ENCODE results near the gene SRGAP3.

SRGAP3 gene

DNA sequence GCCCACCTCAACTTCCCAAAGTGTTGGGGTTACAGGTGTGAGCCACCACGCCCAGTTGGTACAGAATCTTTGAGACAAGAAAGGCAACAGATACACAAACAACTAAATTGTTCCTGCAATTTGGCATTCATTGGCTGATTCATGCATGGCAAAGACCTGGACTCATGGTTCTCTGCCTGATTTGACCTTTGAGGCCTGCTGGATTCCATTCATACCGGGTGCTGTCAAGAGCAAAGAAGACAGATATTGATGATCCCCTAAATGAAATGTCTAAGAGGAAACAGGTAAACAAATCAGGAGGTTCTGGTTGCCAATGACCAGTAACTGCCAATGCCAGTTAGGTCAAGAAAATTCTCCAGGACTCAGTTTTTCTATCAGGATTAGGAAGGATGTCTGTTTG, 242.2 kb downstream of the SRGAP3 start:
- no peak for DNase-seq

GRCh38 chr3:9000041-9000440, 249.4 kb downstream of the SRGAP3 start:
- no peak for DNase-seq

DNA sequence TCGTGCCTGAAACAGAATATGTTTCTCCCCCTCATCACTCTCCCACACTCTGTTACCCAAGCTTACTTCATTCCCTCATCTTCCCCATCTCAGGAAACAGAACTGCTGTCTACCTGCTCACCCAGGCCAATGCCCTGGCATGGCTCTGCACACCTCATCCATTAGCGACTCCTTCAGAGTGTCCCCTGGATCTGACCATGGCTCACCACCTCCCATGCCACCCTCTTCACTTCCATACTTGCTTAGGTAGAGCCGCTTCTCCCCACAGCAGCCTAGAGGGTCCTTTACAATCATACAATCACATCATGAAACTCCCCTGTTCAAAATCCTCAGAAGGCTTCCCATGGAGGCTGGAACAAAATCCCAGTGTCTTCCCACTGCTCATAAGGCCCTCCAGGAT, 252.3 kb downstream of the SRGAP3 start:
- no peak for DNase-seq

- DNase-seq: no peak
These were observed 252.7 kb downstream of the SRGAP3 start for GRCh38 chr3:8996681-8997121.

- DNase-seq: no peak
These were observed 253.2 kb downstream of the SRGAP3 start for GRCh38 chr3:8996216-8996615.

- DNase-seq: no peak
These were observed 255.2 kb downstream of the SRGAP3 start for GRCh38 chr3:8994226-8994625.

- DNase-seq: no peak
These were observed 256.1 kb downstream of the SRGAP3 start for GRCh38 chr3:8993331-8993730.

GRCh38 chr3:8992854-8993253, 256.6 kb downstream of the SRGAP3 start:
- no peak for DNase-seq

DNA sequence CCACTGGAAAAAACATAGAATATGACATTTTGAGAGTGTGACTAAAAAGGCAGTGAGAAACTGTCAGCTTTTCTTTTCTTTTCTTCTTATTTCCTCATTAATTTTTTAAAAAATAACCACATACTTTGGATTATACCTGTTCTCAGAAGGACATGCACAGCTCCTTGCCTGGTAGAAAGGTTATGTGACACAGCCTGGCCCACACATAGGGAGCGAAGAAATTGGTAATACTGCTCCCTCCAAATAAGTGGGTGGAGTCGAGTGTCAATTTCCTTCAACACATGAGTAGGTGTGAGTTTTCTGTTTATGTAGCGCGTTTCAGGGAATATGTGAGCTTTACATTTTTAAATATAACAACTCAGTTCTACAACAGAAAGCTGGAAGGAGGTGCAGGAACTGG, 257.2 kb downstream of the SRGAP3 start:
- no peak for DNase-seq

DNA sequence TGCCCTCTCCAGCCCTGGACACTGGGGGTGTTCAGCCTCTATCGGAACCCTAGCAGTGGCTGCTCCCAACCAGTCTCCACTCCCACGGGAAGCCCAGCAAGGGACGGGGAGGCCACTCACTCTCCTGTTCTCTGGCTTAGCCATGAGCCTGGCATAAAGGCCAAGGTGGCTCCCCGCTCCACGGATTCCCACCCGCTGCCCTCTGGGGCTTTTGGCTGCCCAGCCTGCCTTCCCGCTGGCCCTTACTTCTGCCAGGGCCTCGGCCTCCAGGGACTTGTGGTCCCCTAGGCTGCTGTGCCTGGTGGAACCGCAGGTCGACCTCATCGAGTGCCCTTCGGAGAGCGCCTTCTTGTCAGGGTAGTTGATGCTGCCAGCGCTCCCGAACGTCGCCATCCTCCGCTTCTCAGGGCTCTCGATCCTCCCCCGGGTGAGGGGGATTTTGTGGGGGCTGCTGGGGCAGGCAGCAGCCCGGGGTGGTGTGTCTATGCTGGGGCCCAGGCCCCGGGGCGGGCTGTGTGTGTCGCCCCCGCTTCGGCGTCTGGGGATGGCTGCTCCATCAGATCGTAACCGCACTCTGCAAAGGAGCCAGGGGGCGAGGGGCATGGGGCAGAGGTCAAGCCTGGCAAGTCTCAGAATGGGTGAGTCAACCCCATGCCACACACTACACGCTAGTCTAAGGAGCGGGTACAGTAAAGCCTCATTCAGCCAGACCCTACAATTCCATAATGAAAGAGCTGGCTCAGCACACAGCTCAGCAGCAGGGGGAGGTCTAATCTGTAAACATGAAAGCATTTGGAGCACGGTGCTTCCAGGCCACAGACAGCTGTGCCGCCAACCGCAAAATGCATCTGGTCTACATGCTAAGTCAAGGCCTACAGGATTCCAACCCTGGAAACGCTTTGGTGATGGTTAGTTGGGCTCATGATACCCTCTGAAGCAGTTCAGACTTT, 258.9 kb downstream of the SRGAP3 start:
- DNase-seq: no peak

- DNase-seq: no peak
These were observed 260.5 kb downstream of the SRGAP3 start for GRCh38 chr3:8988791-8989558.

DNA sequence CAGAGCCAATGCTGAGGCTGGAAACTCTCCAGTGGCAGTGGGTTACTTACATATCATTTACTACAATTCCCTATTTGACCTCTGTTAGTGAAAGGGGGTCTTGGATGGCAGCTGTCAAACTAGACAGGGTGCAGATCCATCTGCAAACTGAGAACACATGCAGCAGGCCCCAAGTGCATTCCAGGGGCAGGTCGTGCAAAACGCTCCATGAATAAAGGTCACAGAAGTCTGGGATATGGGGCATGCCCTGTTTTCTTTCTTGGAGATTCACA, 261.1 kb downstream of the SRGAP3 start:
- DNase-seq: no peak

DNA sequence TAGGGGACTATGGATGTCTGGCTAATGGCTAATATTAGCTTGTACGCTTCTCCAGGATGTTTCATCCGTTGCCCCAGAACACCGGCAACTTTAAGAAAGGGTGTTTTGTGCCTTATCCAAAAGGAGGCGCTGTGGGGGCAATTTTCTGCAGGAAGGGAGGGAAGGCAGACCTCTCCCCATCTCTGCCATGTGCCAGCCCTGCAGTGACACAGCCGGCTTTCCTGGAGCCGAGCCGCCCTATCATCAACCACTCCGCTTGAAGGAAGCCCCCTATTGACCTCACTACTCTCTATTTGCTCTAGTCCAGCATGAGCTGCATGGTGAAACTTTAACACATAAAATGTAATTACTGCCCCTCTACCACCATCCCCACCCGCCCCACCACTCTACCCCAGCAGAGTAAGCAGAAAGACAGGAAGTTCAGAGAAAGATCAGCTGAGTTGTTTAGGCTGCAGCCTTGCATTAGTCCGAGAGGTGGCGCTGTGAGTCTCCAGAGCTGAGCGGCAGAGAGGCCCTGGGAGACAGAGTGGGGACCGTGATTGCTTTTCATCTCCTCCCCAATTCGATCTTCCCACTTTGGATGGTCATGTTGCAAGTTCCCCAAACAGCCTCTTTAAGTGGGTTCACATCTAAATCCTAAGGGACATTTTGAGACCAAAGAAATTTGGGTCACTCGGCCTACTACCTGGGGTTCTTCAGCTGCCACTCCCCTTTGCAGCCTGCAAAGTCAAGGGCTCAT, 261.6 kb downstream of the SRGAP3 start:
- DNase-seq: peak; percentile 36

DNA sequence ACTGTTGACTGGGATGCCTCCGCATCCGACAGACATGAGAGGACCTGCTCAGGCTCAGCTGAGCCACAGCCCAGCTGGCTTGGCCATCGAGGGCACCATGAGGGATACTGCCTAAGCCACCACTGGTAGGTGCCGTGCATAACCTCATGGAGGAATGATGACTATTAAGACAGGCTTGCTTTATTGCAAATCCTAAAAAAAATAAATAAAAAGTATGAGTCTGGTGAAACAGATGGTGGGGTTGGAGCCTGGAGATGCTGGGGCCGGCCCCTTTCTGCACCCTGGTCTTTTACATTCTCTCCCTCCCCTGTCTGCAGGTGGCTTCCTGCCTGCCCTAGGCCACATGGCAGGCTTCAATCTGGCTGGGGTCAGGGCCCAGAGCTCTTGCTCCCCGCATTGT, 262.2 kb downstream of the SRGAP3 start:
- DNase-seq: no peak

GRCh38 chr3:8986741-8987140, 262.7 kb downstream of the SRGAP3 start:
- DNase-seq: no peak

DNA sequence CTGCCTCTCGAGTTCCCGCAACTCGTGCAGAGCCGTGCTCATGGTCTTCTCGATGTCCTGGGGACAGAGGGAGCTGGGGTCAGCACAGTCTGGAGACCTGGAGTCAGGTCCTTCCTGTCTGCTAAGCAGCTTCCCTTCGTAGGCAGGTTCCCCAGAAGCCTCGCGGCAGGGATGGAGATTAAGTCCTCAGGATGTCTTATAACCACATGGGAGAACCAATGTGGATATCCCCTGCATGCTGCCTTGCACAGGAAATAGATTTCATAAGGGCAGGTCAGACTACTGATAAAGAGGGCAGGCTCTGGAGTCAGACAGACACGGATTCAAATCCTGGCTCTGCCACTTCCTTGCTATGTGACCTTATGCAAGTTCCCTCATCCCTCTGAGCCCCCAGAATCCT, 263.6 kb downstream of the SRGAP3 start:
- no peak for DNase-seq

DNA sequence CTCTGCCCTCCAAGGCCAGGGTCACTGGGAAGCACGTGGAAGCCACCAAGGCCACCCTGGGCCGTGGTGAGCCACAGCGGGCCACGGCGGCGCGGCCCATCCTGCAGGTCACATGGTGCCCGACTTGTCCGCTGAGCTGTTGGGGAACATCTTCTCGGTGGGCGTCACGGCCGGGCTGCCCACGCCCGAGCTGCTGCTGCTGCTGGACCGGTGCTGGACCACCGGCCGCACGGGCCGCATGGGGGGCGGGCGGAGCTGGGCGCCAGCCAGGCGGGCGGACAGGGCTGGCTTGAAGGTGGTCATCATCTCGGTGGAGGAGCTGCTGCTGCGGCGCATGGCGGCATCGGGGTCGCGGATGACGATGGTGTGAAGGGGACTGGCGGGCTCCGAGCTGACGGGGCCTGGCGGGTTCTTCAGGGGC, 264.0 kb downstream of the SRGAP3 start:
- no peak for DNase-seq

- no peak for DNase-seq
These were observed 264.9 kb downstream of the SRGAP3 start for GRCh38 chr3:8984526-8984925.

DNA sequence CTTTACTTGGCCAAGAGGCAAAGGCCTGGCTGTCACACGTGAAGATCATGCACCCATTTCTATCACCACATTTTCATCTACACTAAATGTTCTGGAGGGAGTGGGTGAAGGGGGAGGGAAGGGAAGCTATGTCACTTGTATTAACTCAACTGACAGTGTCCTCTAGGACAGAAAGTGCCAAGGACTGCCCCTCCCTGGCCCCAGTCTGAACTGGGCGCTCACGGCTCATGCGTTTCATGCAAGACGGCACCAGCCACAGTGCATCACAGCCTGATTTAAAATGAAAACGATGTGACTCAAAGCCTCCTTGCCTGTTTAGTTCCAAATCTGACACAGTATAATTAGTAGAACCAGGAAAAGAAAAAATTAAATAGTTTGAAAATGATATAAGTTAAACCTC, 265.4 kb downstream of the SRGAP3 start:
- no peak for DNase-seq

DNA sequence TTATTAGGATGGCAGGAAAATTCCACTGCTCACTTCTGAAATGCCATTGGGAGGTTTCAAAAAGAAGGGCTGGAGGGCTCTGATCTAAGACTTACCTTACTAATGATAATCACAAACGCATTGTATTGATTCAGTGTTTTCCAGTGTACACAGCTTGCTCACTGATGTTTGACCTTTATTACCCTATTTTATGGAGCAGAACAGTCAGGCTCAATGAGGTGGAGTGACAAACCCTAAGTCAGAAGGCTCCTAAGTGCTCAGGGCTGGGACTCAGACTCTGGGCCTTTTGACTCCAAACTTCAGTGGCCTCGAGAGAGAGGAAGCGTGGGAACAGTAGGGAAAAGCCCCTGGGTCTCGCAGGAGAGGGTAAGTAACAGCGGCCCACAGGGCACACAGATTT, 265.9 kb downstream of the SRGAP3 start:
- no peak for DNase-seq

DNA sequence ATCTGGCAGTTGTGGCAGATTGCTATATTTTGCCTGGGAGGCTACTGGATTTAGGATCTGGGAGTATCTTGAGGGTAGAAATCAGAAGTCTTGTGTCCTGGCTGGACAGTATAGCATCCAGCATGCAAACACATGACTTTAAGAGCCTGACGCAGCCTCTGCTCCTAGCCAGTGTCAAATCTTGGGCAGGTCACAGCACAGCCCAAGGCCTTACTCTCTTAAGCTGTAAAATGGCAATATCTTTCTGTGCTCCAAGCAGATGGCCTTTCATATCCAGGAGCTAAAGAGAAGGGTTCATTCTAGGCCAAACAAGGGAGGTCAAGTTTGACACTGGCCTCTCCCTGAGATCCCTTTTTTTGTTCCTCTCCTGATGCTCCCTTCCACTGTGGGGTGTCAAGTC, 266.4 kb downstream of the SRGAP3 start:
- DNase-seq: no peak

GRCh38 chr3:8982509-8982908, 266.9 kb downstream of the SRGAP3 start:
- no peak for DNase-seq

GRCh38 chr3:8981700-8982099, 267.7 kb downstream of the SRGAP3 start:
- no peak for DNase-seq

DNA sequence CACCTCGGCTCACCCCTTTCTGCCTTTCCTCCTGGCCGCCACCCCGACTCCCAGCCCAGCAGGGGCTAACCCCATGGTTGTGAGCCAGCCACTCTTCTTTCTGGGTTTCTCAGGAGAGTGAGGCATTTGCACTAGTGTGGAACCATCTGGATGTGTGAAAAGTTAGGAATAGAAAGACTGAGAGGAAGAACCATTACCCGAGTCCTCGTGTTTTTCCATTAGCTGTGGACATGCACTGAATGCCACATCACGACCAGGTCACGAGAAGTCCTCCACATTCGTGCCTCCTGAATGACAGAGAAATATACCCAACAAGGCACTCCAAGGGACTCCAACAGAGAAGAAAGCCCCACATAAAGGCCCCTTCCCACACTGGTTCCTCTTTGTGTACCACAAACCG, 268.1 kb downstream of the SRGAP3 start:
- no peak for DNase-seq

Measured in activated CD4-positive, alpha-beta T cell treated with anti-CD3 and anti-CD28 coated beads for 1 hour (primary cell).